ENCODE measurements around the gene GSX1.

- TF ChIP-seq CTCF (IDR thresholded peaks at IDR 0.05) (no peak), POLR2A (IDR thresholded peaks at IDR 0.05) (no peak)
Observed at GRCh38 chr13:27793507-27794367, 1.5 kb downstream of the GSX1 start.
